ENCODE results near the gene PON3. TPM values are rescaled to one million over a fixed set of nuclear protein-coding genes. Genes with fewer than 3 reads are reported as not detected.

Gene PON3
- polyA plus RNA-seq, 1 donor (not counting 4 experiments of a cell fraction or from before 2014, with no cell fraction given) = 0.85 TPM

DNA sequence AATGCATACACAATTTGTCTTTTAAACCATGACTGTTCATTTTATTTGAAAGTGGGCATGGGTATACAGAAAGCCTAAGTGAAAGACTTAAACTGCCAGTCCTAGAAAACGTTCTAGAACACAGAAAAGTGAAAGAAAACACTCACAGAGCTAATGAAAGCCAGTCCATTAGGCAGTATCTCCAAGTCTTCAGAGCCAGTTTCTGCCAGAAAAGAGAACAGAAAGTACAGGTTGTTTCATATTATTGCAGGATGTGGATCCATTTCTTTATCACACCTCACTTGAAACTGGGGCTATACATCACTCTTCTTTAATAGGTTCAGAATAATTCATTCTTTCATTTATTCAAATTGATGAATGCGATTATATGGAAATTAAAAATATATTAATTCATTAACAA, 79.6 kb downstream of the PON3 start:
- dilution Hi-C loops (cut with MboI; ENCODE audit: extremely low pct_ligation_motif_present, low sequenced_read_pairs) = no loop called here
- Histone ChIP-seq H3K9me3 (ENCODE audit: control insufficient read depth, low read depth, low read length) (no peaks in the 10 kb centered on the region), H3K79me2 (ENCODE audit: control insufficient read depth, insufficient read depth, low read length) (no peaks in the 10 kb centered on the region), H3K4me2 (ENCODE audit: control insufficient read depth, extremely low read depth, insufficient read depth, low read depth, low read length) (no peak overlapping the region), H3K4me3 (ENCODE audit: control insufficient read depth in 2 of 3, extremely low read depth in 1 of 3, insufficient read depth in 2 of 3, low read depth in 1 of 3, low read length in 3 of 3) (no peak overlapping the region), H3K36me3 (ENCODE audit: control insufficient read depth in 2 of 2, extremely low read depth in 1 of 2, insufficient read depth in 2 of 2, low read length in 2 of 2) (no peaks in the 10 kb centered on the region), H3K4me1 (ENCODE audit: control insufficient read depth, extremely low read depth, insufficient read depth, low read length) (no peaks in the 10 kb centered on the region), H3K9me1 (ENCODE audit: control insufficient read depth, extremely low read depth, insufficient read depth, low read length) (no peaks in the 10 kb centered on the region), H3K27me3 (ENCODE audit: control insufficient read depth, extremely low read depth, insufficient read depth, low read length) (no peaks in the 10 kb centered on the region), H4K20me1 (ENCODE audit: control insufficient read depth, extremely low read depth, insufficient read depth, low read length) (no peaks in the 10 kb centered on the region), H3K9ac (ENCODE audit: control insufficient read depth, extremely low read depth, insufficient read depth, low read length) (no peak overlapping the region), H3K27ac (ENCODE audit: control insufficient read depth, insufficient read depth, low read length) (no peak overlapping the region), H2AFZ (ENCODE audit: control insufficient read depth, low read length) (no peak overlapping the region)
- DNase-seq (ENCODE audit: low read depth, low spot score) (no peak), FAIRE-seq (no peak)
- TF ChIP-seq, protein P1, sequence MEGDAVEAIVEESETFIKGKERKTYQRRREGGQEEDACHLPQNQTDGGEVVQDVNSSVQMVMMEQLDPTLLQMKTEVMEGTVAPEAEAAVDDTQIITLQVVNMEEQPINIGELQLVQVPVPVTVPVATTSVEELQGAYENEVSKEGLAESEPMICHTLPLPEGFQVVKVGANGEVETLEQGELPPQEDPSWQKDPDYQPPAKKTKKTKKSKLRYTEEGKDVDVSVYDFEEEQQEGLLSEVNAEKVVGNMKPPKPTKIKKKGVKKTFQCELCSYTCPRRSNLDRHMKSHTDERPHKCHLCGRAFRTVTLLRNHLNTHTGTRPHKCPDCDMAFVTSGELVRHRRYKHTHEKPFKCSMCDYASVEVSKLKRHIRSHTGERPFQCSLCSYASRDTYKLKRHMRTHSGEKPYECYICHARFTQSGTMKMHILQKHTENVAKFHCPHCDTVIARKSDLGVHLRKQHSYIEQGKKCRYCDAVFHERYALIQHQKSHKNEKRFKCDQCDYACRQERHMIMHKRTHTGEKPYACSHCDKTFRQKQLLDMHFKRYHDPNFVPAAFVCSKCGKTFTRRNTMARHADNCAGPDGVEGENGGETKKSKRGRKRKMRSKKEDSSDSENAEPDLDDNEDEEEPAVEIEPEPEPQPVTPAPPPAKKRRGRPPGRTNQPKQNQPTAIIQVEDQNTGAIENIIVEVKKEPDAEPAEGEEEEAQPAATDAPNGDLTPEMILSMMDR (optimal IDR thresholded peaks at IDR 0.05 in 1 of 3, IDR thresholded peaks at IDR 0.05 in 1 of 3, conservative IDR thresholded peaks at IDR 0.05 in 1 of 3; ENCODE audit: extremely low read depth in 1 of 3, insufficient read depth in 2 of 3, low read length in 3 of 3) = no peak
- no peak for TF ChIP-seq EZH2 (IDR thresholded peaks at IDR 0.05; ENCODE audit: low read length)

- no peaks in the 10 kb centered on the region for H3K36me3 ChIP-seq (ENCODE audit: control insufficient read depth in 2 of 2, extremely low read depth in 1 of 2, insufficient read depth in 2 of 2, low read length in 2 of 2)
- no peak overlapping the region for H3K4me3 ChIP-seq (ENCODE audit: control insufficient read depth in 2 of 3, extremely low read depth in 1 of 3, insufficient read depth in 2 of 3, low read depth in 1 of 3, low read length in 3 of 3)
- H3K79me2 ChIP-seq (ENCODE audit: control insufficient read depth, insufficient read depth, low read length) = no peaks in the 10 kb centered on the region
- dilution Hi-C loops (cut with MboI; ENCODE audit: extremely low pct_ligation_motif_present, low sequenced_read_pairs) = no loop called here
- H3K27me3 ChIP-seq (ENCODE audit: control insufficient read depth, extremely low read depth, insufficient read depth, low read length) = no peaks in the 10 kb centered on the region
- no peak overlapping the region for H3K9ac ChIP-seq (ENCODE audit: control insufficient read depth, extremely low read depth, insufficient read depth, low read length)
- DNase-seq (ENCODE audit: low read depth, low spot score) (no peak), FAIRE-seq (no peak)
- H3K4me1 ChIP-seq (ENCODE audit: control insufficient read depth, extremely low read depth, insufficient read depth, low read length) = no peaks in the 10 kb centered on the region
- no peaks in the 10 kb centered on the region for H4K20me1 ChIP-seq (ENCODE audit: control insufficient read depth, extremely low read depth, insufficient read depth, low read length)
- no peaks in the 10 kb centered on the region for H3K9me1 ChIP-seq (ENCODE audit: control insufficient read depth, extremely low read depth, insufficient read depth, low read length)
- H3K4me2 ChIP-seq (ENCODE audit: control insufficient read depth, extremely low read depth, insufficient read depth, low read depth, low read length) = no peak overlapping the region
- H2AFZ ChIP-seq (ENCODE audit: control insufficient read depth, low read length) = no peak overlapping the region
- no peaks in the 10 kb centered on the region for H3K9me3 ChIP-seq (ENCODE audit: control insufficient read depth, low read depth, low read length)
- no peak for TF ChIP-seq EZH2 (IDR thresholded peaks at IDR 0.05; ENCODE audit: low read length)
- TF ChIP-seq, protein P1 (optimal IDR thresholded peaks at IDR 0.05 in 1 of 3, IDR thresholded peaks at IDR 0.05 in 1 of 3, conservative IDR thresholded peaks at IDR 0.05 in 1 of 3; ENCODE audit: extremely low read depth in 1 of 3, insufficient read depth in 2 of 3, low read length in 3 of 3) = no peak
- H3K27ac ChIP-seq (ENCODE audit: control insufficient read depth, insufficient read depth, low read length) = no peak overlapping the region
These were observed 83.6 kb downstream of the PON3 start for GRCh38 chr7:95312561-95312960.
